Urothelium cell line (cell line): ENCODE results near the gene CALCOCO1.

Experiments
- DNase-seq: peaks from one replicate; pipeline ENCODE4 v3.0.0; 2011; ENCODE audit warnings: low spot score, mixed read lengths
- FAIRE-seq: peaks from 2 replicates; lab custom pipeline; 2011; peaks lifted over from hg19 to GRCh38; lab: Jason Lieb, UNC

Gene CALCOCO1

GRCh38 chr12:53674977-53675700 lies 52.1 kb downstream of the CALCOCO1 start:
- no peak for DNase-seq
- no peak for FAIRE-seq

DNA sequence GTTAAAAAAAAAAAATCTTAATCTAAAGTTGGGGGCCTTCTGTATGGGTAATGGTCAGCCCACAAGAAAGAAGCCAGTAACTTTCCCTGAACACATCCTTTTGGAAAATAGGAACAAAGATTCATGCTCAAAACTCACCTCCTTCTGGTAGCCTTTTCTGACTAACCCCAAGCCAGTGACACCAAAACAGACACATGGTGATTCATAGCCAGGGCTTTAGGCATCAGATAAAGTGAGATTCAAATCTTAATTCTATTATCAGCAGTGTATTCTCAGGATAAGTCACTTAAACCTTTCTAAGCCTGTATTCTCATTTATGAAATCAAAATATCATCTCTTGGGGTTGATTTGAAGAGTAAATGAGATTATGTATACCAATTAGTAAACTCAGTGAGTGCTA lies 56.3 kb downstream of the CALCOCO1 start:
- DNase-seq (no peak), FAIRE-seq (no peak)

DNA sequence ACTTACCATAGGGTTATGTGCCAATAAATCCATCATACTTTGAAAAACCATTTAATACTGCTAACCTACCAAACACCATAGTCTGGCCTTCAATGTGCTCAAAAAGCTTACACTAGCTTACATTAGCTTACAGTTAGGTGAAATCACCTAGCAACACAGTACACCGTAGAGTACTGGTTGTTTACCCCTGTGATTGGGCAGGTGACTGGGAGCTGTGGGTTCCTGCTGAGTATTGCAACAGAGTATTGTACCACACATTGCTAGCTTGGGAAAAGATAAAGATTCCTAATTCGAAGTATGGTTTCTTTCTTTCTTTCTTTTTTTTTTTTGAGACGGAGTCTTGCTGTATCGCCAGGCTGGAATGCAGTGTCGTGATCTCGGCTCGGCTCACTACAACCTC lies 56.9 kb downstream of the CALCOCO1 start:
- FAIRE-seq (no peak), DNase-seq (no peak)

- DNase-seq (no peak), FAIRE-seq (no peak)
These were observed 60.2 kb downstream of the CALCOCO1 start for GRCh38 chr12:53667080-53667479.

GRCh38 chr12:53664936-53665335 lies 62.3 kb downstream of the CALCOCO1 start:
- DNase-seq, result no peak
- no peak for FAIRE-seq

GRCh38 chr12:53664191-53664590 lies 63.1 kb downstream of the CALCOCO1 start:
- FAIRE-seq (no peak), DNase-seq (no peak)

DNA sequence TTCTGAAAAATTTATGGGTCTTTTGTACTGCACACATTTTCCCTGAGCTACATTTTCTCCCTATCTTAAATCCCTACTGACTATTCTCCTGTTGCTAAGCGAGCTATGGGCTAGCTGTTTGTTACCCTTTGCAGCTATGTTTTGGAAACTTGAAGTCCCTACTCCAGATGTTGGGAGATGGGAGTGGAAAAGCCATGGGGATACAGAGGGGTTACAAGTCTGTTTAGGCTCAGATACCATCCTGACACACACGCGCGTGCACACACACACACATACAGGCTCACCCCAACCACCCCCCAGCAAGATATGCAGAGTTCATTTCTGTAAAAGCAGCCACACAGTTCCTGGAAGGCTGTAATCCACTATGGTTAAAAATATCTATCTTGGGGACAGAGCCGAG lies 67.2 kb downstream of the CALCOCO1 start:
- FAIRE-seq, result no peak
- DNase-seq, result no peak

- DNase-seq (no peak), FAIRE-seq (no peak)
These were observed 67.7 kb downstream of the CALCOCO1 start for GRCh38 chr12:53659571-53659981.

- DNase-seq, result peak; percentile 74
- FAIRE-seq, result no peak
These were observed 68.2 kb downstream of the CALCOCO1 start for GRCh38 chr12:53659011-53659551.
